ENCODE measurements around the gene CAPN1.
"Not testable (repeated sequence)": the region's sequence is repeated elsewhere in the genome, so short reads cannot be mapped to it uniquely, and the experiment has no call there.

The CAPN1 gene

GRCh38 chr11:65216830-65217229 lies 35.1 kb downstream of the CAPN1 start:
- no peak for DNase-seq (ENCODE audit: low read depth in 1 of 2, low spot score in 1 of 2)

GRCh38 chr11:65217441-65218423 lies 36.0 kb downstream of the CAPN1 start:
- no peak for DNase-seq (ENCODE audit: low read depth in 1 of 2, low spot score in 1 of 2)

- no peak for DNase-seq (ENCODE audit: low read depth in 1 of 2, low spot score in 1 of 2)
Observed at GRCh38 chr11:65218446-65218845, 36.7 kb downstream of the CAPN1 start.

- DNase-seq (ENCODE audit: low read depth in 1 of 2, low spot score in 1 of 2) = no peak
Observed at GRCh38 chr11:65219930-65220213, 38.1 kb downstream of the CAPN1 start.

- no peak for DNase-seq (ENCODE audit: low read depth in 1 of 2, low spot score in 1 of 2)
Observed at GRCh38 chr11:65221026-65221425, 39.3 kb downstream of the CAPN1 start.

GRCh38 chr11:65223011-65223410 lies 41.3 kb downstream of the CAPN1 start:
- DNase-seq (ENCODE audit: low read depth in 1 of 2, low spot score in 1 of 2) = no peak

GRCh38 chr11:65224930-65225278 lies 43.2 kb downstream of the CAPN1 start:
- DNase-seq (ENCODE audit: low read depth in 1 of 2, low spot score in 1 of 2) = no peak

- DNase-seq (ENCODE audit: low read depth in 1 of 2, low spot score in 1 of 2) = peak; percentile 25 to 49
Observed at GRCh38 chr11:65225279-65226102, 43.8 kb downstream of the CAPN1 start.

GRCh38 chr11:65226103-65226442 lies 44.3 kb downstream of the CAPN1 start:
- no peak for DNase-seq (ENCODE audit: low read depth in 1 of 2, low spot score in 1 of 2)

- no peak for DNase-seq (ENCODE audit: low read depth in 1 of 2, low spot score in 1 of 2)
Observed at GRCh38 chr11:65227879-65228278, 46.2 kb downstream of the CAPN1 start.

GRCh38 chr11:65236194-65237059 lies 54.7 kb downstream of the CAPN1 start:
- no peak for DNase-seq (ENCODE audit: low read depth in 1 of 2, low spot score in 1 of 2)

GRCh38 chr11:65238302-65238701 lies 56.6 kb downstream of the CAPN1 start:
- not testable (repeated sequence) for DNase-seq (ENCODE audit: low read depth in 1 of 2, low spot score in 1 of 2)

GRCh38 chr11:65241134-65241533 lies 59.4 kb downstream of the CAPN1 start:
- DNase-seq (ENCODE audit: low read depth in 1 of 2, low spot score in 1 of 2) = no peak

GRCh38 chr11:65241692-65242091 lies 60.0 kb downstream of the CAPN1 start:
- no peak for DNase-seq (ENCODE audit: low read depth in 1 of 2, low spot score in 1 of 2)

GRCh38 chr11:65242389-65242788 lies 60.7 kb downstream of the CAPN1 start:
- DNase-seq (ENCODE audit: low read depth in 1 of 2, low spot score in 1 of 2) = no peak

GRCh38 chr11:65243797-65244196 lies 62.1 kb downstream of the CAPN1 start:
- DNase-seq (ENCODE audit: low read depth in 1 of 2, low spot score in 1 of 2) = no peak

GRCh38 chr11:65245046-65245445 lies 63.3 kb downstream of the CAPN1 start:
- not testable (repeated sequence) for DNase-seq (ENCODE audit: low read depth in 1 of 2, low spot score in 1 of 2)

- no peak for DNase-seq (ENCODE audit: low read depth in 1 of 2, low spot score in 1 of 2)
Observed at GRCh38 chr11:65246506-65246905, 64.8 kb downstream of the CAPN1 start.

- DNase-seq (ENCODE audit: low read depth in 1 of 2, low spot score in 1 of 2) = not testable (repeated sequence)
Observed at GRCh38 chr11:65248184-65248710, 66.5 kb downstream of the CAPN1 start.

- DNase-seq (ENCODE audit: low read depth in 1 of 2, low spot score in 1 of 2) = no peak
Observed at GRCh38 chr11:65251476-65251875, 69.7 kb downstream of the CAPN1 start.

- no peak for DNase-seq (ENCODE audit: low read depth in 1 of 2, low spot score in 1 of 2)
Observed at GRCh38 chr11:65254724-65255123, 73.0 kb downstream of the CAPN1 start.

All from stimulated activated CD4-positive, alpha-beta T cell treated with anti-CD3 and anti-CD28 coated beads, Interleukin-15, amount 100 ng/mL, for 1 hour (primary cell).